OCI-LY3 (cell line): ENCODE results near the gene SP9.

Experiments used
- CTCF ChIP-seq: fragments of 200-600, 300-600 bp; sonication (generic); IDR thresholded peaks from 2 replicates; pipeline ENCODE4 v1.5.1; 2014; ENCODE audit warnings: antibody characterized with exemption, low read length, low read depth
- EZH2phosphoT487 ChIP-seq: fragments of 200-600 bp; shearing (Covaris generic); IDR thresholded peaks from 2 replicates; pipeline ENCODE4 v1.6.1; 2018; ENCODE audit warnings: antibody characterized with exemption, mixed run types, low read depth

- TF ChIP-seq CTCF (no peak), EZH2phosphoT487 (no peak)
These were observed 49.0 kb downstream of the SP9 start for GRCh38 chr2:174383796-174384195.
